GM12875 (cell line): ENCODE measurements around the gene KCNB1.

Source experiments
- H3K4me3 ChIP-seq: one replicate; pipeline ENCODE4 v1.5.1; 2011; ENCODE audit warnings: low read depth, low read length, control low read depth
- CTCF ChIP-seq: IDR thresholded peaks from 2 replicates; pipeline ENCODE4 v1.5.1; 2011; ENCODE audit warnings: low read depth, mild to moderate bottlenecking, control low read depth, inconsistent platforms, low read length, moderate library complexity, borderline replicate concordance; ENCODE audit not compliant: insufficient read depth

KCNB1 gene

GRCh38 chr20:49519212-49519712 lies 36.8 kb upstream of the KCNB1 start:
- no peak for TF ChIP-seq CTCF

GRCh38 chr20:49518576-49518975 lies 36.1 kb upstream of the KCNB1 start:
- TF ChIP-seq CTCF: no peak
- H3K4me3 ChIP-seq: no peak overlapping the region

More at GRCh38 chr20:49519212-49519712, 36.8 kb upstream of the KCNB1 start:
- no peak overlapping the region for H3K4me3 ChIP-seq

- no peak overlapping the region for H3K4me3 ChIP-seq
- TF ChIP-seq CTCF: no peak
Observed at GRCh38 chr20:49517805-49518100, 35.3 kb upstream of the KCNB1 start.

GRCh38 chr20:49516916-49517804 lies 34.7 kb upstream of the KCNB1 start:
- no peak overlapping the region for H3K4me3 ChIP-seq

GRCh38 chr20:49515586-49515985 lies 33.1 kb upstream of the KCNB1 start:
- TF ChIP-seq CTCF: no peak
- H3K4me3 ChIP-seq: no peak overlapping the region

More at GRCh38 chr20:49516916-49517804, 34.7 kb upstream of the KCNB1 start:
- TF ChIP-seq CTCF: no peak

GRCh38 chr20:49513517-49513916 lies 31.0 kb upstream of the KCNB1 start:
- no peak overlapping the region for H3K4me3 ChIP-seq
- TF ChIP-seq CTCF: no peak

- no peak for TF ChIP-seq CTCF
- H3K4me3 ChIP-seq: no peak overlapping the region
Observed at GRCh38 chr20:49513009-49513408, 30.5 kb upstream of the KCNB1 start.
